ENCODE measurements around the gene GALNS. TPM values are rescaled to one million over a fixed set of nuclear protein-coding genes. Genes with fewer than 3 reads are reported as not detected.

Gene GALNS
- total and polyA plus RNA-seq, 2 of the 8 experiments (the other 6 are each of a cell fraction or from before 2014, with no cell fraction given), result 8.9 to 17.8 TPM

DNA sequence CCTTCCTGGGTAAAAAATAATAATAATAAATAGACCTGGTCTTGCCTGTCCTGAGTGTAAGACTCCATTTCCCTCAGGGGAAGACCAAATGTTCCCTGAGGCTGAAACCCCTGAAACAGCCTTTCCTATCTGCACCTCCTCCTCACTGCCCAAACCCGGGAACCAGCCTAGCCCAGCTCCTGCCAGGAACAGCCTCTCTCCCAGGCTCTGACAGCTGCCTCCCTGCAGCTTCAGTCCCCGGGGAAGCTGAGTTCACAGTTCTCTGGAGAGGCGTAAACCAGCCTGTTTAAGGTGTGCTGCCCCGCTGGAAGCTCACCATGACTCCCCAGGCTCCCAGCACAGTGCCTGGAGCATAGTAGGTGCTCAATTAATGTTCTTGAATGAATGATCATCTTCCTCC, 60.5 kb downstream of the GALNS start (continued):
- TF ChIP-seq POLR2AphosphoS5 (IDR thresholded peaks at IDR 0.05; ENCODE audit: low read depth, low read length), result no peak
- no peak for TF ChIP-seq USF2 (IDR thresholded peaks at IDR 0.05; ENCODE audit: low read length)
- TF ChIP-seq RXRA (IDR thresholded peaks at IDR 0.05; ENCODE audit: insufficient read depth, low read depth, low read length), result no peak
- no peak for TF ChIP-seq TEAD4 (IDR thresholded peaks at IDR 0.05; ENCODE audit: low read depth, low read length)
- no peak for TF ChIP-seq SP2 (IDR thresholded peaks at IDR 0.05; ENCODE audit: low read length)
